HG03378 (cell line): ENCODE results near the gene MARCHF10.
"Not testable (repeated sequence)": the region's sequence is repeated elsewhere in the genome, so short reads cannot be mapped to it uniquely, and the experiment has no call there.

Experiments
- ATAC-seq: cut with Tn5 transposase; IDR thresholded peaks from one replicate; pipeline ENCODE4 v1.9.1; 2021; ENCODE audit warnings: mild to moderate bottlenecking, moderate library complexity; ENCODE audit not compliant: unreplicated experiment

Gene MARCHF10

GRCh38 chr17:62791235-62791734, 16.8 kb downstream of the MARCHF10 start:
- ATAC-seq = no peak

DNA sequence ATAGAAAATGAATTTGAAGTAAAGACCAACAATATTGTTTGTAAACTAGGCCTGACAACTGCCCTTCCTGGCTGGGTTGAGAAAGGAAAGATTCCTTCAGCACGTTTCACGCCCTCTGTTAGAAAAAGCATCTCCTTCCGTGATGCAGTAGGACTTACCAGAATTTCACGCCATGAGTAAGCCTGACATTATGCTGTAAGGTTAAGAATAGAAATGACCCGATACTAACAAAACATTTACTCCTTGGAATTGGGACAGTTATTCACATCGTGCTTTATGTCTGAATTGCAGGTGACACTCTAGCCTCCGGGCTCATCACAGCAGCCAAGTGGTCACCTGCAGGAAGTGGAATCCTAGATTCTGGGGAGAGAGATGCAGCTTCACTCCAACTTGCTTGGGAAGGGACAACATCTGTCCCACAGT, 17.5 kb downstream of the MARCHF10 start:
- ATAC-seq = no peak

DNA sequence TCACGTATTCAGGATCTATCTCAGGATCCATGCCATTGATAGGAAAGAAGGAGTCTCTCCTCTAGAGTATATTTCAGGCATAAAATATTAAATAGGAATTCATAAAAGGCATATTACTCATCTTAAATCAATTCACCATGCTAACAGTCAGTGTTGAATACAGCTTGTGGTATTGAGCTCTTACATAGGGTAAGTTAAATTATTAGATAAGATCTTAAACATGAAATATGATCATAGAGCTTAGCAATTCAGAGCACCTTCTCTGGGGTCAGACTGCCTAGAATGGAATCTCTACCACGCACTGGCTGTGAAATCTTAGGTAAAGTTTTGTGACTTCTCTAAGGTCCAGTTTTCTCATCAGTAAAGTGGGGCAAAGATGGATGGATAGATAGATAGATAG, 20.7 kb downstream of the MARCHF10 start:
- no peak for ATAC-seq

DNA sequence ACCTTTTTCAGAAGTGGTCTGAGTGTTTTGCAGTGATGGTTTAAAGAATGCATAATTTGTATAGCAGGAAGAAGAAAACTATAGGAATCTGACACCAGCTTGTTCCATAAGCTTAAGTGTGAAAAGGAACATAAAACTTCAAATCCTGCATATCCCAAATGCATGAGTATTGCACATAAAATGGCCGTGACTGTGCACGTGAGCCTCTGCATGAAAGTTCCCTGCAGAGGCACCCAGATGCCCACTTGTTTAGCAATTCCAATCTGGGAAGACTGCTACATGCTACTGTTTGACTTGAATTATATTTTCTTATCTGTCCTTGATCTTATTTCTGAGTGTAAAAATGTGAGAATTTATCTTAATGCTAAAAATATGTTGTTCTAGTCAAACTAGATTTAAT, 21.5 kb downstream of the MARCHF10 start:
- no peak for ATAC-seq

GRCh38 chr17:62785983-62786382, 22.1 kb downstream of the MARCHF10 start:
- not testable (repeated sequence) for ATAC-seq

DNA sequence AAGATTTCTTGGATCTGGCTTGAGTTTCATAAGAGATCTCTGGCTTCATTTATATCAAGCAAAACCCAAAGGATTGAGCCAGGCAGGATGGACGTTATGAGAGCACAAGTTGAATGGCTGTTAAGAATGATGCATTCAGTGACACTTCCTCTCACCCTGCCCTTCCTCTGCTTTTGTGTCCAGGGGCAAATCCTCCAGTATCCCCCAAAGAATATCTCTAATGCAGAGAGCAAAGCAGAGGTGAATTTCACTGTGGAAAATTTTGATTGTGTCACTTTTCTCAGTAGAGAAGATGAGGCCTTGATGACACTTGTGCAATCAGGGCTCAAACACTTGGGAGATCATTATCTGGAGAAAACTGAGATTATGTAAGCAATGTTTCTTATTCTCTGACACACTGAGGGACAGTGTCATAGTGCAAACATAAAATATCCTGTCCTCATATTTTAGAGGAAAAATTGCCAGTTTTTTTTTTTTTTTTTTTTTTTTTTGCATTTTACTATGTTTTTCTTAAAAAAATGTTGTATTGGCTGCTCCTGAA, 25.3 kb downstream of the MARCHF10 start:
- ATAC-seq = no peak

DNA sequence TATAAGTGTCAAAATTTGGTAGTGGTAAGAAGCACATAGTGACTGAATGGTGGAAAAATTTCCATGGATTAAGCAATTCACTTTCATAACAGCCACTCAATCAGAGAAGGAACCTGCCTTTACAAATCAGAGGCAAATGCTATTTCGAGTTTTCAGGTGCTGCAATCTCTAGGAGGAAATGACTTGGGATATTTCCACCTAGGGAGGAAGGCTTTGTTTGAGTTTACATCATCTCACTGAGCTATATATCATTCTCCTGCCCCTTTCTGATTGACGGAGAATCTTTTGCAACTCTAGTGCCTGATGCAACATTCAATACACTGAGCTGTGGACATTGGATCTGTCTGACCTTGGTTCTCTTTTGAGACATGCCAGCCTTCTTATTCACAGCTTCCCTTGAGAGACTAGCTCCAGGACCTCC, 26.3 kb downstream of the MARCHF10 start:
- ATAC-seq = no peak

GRCh38 chr17:62781356-62781755, 26.8 kb downstream of the MARCHF10 start:
- no peak for ATAC-seq

- ATAC-seq = no peak
Measured at GRCh38 chr17:62780951-62781350, 27.2 kb downstream of the MARCHF10 start.

DNA sequence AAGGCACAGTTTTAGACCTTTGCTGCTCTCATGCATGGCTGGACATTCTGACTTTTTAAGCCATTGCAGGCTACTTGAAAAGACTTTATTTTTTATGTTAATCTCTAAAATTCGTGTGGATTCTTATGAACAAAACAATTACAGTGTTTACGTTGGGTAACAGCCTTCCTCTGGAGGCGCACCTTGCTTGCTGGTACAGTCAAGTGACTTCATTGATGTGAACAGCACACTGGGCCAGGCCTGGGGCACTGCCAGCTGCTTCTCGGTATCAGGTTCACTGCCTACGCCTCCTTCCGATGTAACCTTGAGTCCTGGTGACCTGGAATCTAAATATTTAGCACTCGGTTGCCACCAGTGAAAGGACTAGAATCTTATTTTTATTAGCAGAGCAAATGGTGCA, 27.8 kb downstream of the MARCHF10 start:
- no peak for ATAC-seq

DNA sequence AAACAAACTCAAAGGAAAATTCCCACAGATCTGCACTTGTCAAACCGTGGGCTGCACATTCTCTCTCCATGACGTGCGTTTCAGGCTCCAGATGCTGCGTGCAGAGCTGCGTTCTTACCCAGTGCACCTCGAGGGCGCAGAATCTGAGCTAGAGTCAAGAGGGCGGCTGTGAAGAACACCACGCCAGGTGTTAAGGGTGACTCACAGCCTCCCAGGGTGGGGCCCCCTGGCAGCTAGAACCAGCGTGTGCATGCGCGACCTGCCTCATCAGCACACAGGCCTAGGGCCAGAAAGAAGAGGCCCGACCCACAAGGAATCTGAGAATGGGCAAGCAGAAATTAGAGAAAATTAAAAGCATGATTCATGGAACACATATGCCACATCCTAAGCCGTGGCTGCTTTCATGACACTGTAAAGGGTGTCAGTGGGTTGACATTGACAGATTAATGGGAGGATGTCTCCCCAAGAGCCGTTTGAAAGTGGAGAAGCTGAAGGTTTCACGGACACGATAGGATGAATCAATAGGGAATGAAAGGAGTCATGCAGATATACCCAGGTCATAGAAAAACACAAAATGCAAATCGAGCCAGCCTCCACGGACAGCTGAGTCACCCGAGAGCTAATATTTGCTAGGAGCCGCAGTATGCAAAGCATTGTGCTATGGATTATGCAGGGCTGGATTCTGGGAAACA, 29.0 kb downstream of the MARCHF10 start:
- ATAC-seq = no peak

- no peak for ATAC-seq
Measured at GRCh38 chr17:62775876-62776275, 32.2 kb downstream of the MARCHF10 start.

DNA sequence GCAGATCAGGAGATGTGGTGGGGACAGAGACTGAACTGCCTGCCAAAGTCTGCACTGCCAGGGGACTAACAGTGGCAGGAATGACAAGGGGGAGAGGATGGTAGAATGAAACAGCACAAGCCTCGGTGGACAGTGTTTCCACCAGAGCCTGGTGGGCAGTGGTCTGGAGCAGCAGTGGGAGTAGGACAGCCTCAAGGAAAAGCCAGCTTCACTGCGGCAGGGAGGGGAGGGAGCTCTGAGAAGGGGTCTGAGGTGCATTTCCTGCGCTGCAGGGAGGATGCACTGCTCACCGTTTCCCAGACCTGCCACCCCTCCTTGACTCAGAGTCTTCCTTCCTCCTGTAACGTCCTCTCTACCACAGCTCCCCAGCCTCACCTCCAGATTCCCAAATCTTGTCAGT, 33.8 kb downstream of the MARCHF10 start:
- ATAC-seq = no peak

DNA sequence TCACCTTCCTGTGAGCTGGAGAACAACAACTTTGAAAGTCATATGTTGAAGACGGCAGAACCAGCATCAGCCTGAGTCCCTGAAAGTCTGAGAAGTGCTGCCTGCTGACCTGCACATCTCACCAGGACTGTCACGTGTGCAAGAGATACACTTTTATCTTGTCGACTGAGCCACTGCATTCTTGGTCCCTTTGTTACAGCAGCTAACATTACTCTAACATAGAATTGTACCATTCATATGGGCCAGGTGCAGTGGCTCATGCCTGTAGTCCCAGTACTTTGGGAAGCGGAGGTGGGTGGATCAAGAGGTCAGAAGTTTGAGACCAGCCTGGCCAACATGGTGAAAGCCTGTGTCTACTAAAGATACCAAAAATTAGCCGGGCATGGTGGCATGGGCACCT, 40.1 kb downstream of the MARCHF10 start:
- no peak for ATAC-seq

- ATAC-seq = no peak
Measured at GRCh38 chr17:62765351-62765750, 42.8 kb downstream of the MARCHF10 start.

- no peak for ATAC-seq
Measured at GRCh38 chr17:62763891-62764600, 44.1 kb downstream of the MARCHF10 start.

GRCh38 chr17:62761884-62762283, 46.2 kb downstream of the MARCHF10 start:
- no peak for ATAC-seq

GRCh38 chr17:62760945-62761267, 47.2 kb downstream of the MARCHF10 start:
- no peak for ATAC-seq

GRCh38 chr17:62760059-62760944, 47.8 kb downstream of the MARCHF10 start:
- ATAC-seq = no peak

DNA sequence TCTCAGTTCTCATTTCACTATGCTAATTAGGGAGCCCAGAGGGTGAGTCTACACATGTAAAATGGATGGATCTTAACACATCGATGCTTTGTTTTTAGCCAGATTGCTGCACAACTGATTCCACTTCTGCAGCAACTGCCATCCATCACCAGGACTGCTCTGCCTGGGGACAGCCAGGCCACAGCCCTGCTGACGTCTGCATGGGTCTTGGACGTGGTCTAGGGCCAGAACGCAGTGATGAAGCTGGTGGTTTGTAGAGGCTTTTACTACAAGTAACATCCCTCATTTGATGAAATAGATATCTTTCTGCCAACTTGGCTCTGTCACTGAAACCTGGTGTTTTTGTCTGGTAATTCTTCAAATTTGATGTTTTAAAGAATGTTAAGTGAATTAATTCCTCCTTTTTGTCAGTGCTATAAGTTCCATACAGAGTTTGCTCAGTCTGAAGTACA, 50.6 kb downstream of the MARCHF10 start:
- no peak for ATAC-seq

- ATAC-seq = no peak
Measured at GRCh38 chr17:62756198-62756597, 51.9 kb downstream of the MARCHF10 start.
